ENCODE measurements around the gene DHX58.

Gene DHX58

GRCh38 chr17:42081516-42082129 lies 30.9 kb downstream of the DHX58 start:
- FAIRE-seq = no peak

- FAIRE-seq = no peak
Observed at GRCh38 chr17:42079541-42079940, 33.0 kb downstream of the DHX58 start.

GRCh38 chr17:42078396-42079043 lies 34.0 kb downstream of the DHX58 start:
- FAIRE-seq = no peak

GRCh38 chr17:42077755-42078154 lies 34.8 kb downstream of the DHX58 start:
- FAIRE-seq = no peak

GRCh38 chr17:42076797-42077559 lies 35.5 kb downstream of the DHX58 start:
- no peak for FAIRE-seq

GRCh38 chr17:42075789-42076188 lies 36.7 kb downstream of the DHX58 start:
- FAIRE-seq = no peak

- FAIRE-seq = no peak
Observed at GRCh38 chr17:42072323-42073187, 40.0 kb downstream of the DHX58 start.

- no peak for FAIRE-seq
Observed at GRCh38 chr17:42071810-42072209, 40.7 kb downstream of the DHX58 start.

- FAIRE-seq = no peak
Observed at GRCh38 chr17:42068979-42069378, 43.5 kb downstream of the DHX58 start.

GRCh38 chr17:42067371-42068091 lies 45.0 kb downstream of the DHX58 start:
- no peak for FAIRE-seq

GRCh38 chr17:42065201-42065600 lies 47.3 kb downstream of the DHX58 start:
- FAIRE-seq = no peak

- no peak for FAIRE-seq
Observed at GRCh38 chr17:42062681-42063080, 49.8 kb downstream of the DHX58 start.

- FAIRE-seq = no peak
Observed at GRCh38 chr17:42061646-42062487, 50.6 kb downstream of the DHX58 start.

GRCh38 chr17:42060231-42060630 lies 52.3 kb downstream of the DHX58 start:
- FAIRE-seq = no peak

- no peak for FAIRE-seq
Observed at GRCh38 chr17:42059815-42060214, 52.7 kb downstream of the DHX58 start.

GRCh38 chr17:42058063-42058462 lies 54.5 kb downstream of the DHX58 start:
- no peak for FAIRE-seq

GRCh38 chr17:42056635-42057034 lies 55.9 kb downstream of the DHX58 start:
- no peak for FAIRE-seq

GRCh38 chr17:42055496-42055895 lies 57.0 kb downstream of the DHX58 start:
- no peak for FAIRE-seq

- no peak for FAIRE-seq
Observed at GRCh38 chr17:42055027-42055426, 57.5 kb downstream of the DHX58 start.

- no peak for FAIRE-seq
Observed at GRCh38 chr17:42053731-42054500, 58.6 kb downstream of the DHX58 start.
